GM12878 (cell line): ENCODE results near the gene SYMPK.

ENCODE experiments used
- BCL3 ChIP-seq: IDR thresholded peaks from 2 replicates; pipeline ENCODE4 v1.6.1; 2011; ENCODE audit warnings: borderline replicate concordance, low read depth, mild to moderate bottlenecking, moderate library complexity, low read length; ENCODE audit not compliant: insufficient read depth, poor library complexity, severe bottlenecking
- CTCF ChIP-seq, 3 experiments: IDR thresholded peaks in 2 of 3; conservative IDR thresholded peaks in 1 of 3; 2 replicates each; pipeline ENCODE4 v1.5.1; 2011; ENCODE audit warnings: low read depth in 3 of 3, low read length in 3 of 3, mild to moderate bottlenecking in 3 of 3, control low read depth in 2 of 3, moderate library complexity in 2 of 3, inconsistent platforms in 1 of 3, mixed read lengths in 1 of 3; ENCODE audit not compliant: control insufficient read depth in 2 of 3, insufficient read depth in 1 of 3; ENCODE audit errors: extremely low read depth in 1 of 3
- E2F4 ChIP-seq: IDR thresholded peaks from 2 replicates; pipeline ENCODE4 v1.6.1; 2012; ENCODE audit warnings: low read depth, low read length, improper control_type of control experiment
- EZH2 ChIP-seq: IDR thresholded peaks from 2 replicates; pipeline ENCODE4 v1.6.1; 2012; ENCODE audit warnings: low read depth, mild to moderate bottlenecking, control low read depth, inconsistent platforms, low read length, borderline replicate concordance; ENCODE audit not compliant: control insufficient read depth
- FOXM1 ChIP-seq: IDR thresholded peaks from 2 replicates; pipeline ENCODE4 v1.6.1; 2012; ENCODE audit warnings: low read depth, mild to moderate bottlenecking, inconsistent platforms, low read length, moderate library complexity
- NFXL1 ChIP-seq: fragments of 450-650 bp; IDR thresholded peaks from 2 replicates; pipeline ENCODE4 v1.6.1; 2017; ENCODE audit warnings: antibody characterized with exemption, mild to moderate bottlenecking, borderline replicate concordance
- POLR2A ChIP-seq: IDR thresholded peaks from 2 replicates; pipeline ENCODE4 v1.6.1; 2011; ENCODE audit warnings: low read depth, mild to moderate bottlenecking, low read length
- POLR2AphosphoS5 ChIP-seq: IDR thresholded peaks from 2 replicates; pipeline ENCODE4 v1.6.1; 2011; ENCODE audit warnings: mild to moderate bottlenecking, low read length, inconsistent platforms
- REST ChIP-seq: IDR thresholded peaks from 2 replicates; pipeline ENCODE4 v1.6.1; 2012; ENCODE audit warnings: mild to moderate bottlenecking, low read depth, low read length
- SIX5 ChIP-seq: IDR thresholded peaks from 2 replicates; pipeline ENCODE4 v1.6.1; 2011; ENCODE audit warnings: mild to moderate bottlenecking, low read depth, low read length, moderate library complexity; ENCODE audit not compliant: severe bottlenecking
- TAF1 ChIP-seq: IDR thresholded peaks from 2 replicates; pipeline ENCODE4 v1.6.1; 2011; ENCODE audit warnings: mild to moderate bottlenecking, low read depth, low read length, borderline replicate concordance
- TCF7 ChIP-seq: IDR thresholded peaks from 2 replicates; pipeline ENCODE4 v1.6.1; 2014; ENCODE audit warnings: antibody characterized with exemption, borderline replicate concordance
- USF2 ChIP-seq: IDR thresholded peaks from 2 replicates; pipeline ENCODE4 v1.6.1; 2011; ENCODE audit warnings: low read depth, low read length, improper control_type of control experiment, borderline replicate concordance

- TF ChIP-seq TAF1: no peak
- no peak for TF ChIP-seq CTCF (IDR thresholded peaks at IDR 0.05 in 2 of 3, conservative IDR thresholded peaks at IDR 0.05 in 1 of 3; ENCODE audit: control insufficient read depth in 2 of 3, extremely low read depth in 1 of 3, insufficient read depth in 1 of 3, low read depth in 3 of 3, low read length in 3 of 3)
- TF ChIP-seq POLR2A: peak; percentile 19; the same call in 1 of the 2 replicates
- TF ChIP-seq BCL3: no peak
- TF ChIP-seq USF2: no peak
- no peak for TF ChIP-seq REST
- no peak for TF ChIP-seq FOXM1
- no peak for TF ChIP-seq EZH2
- TF ChIP-seq TCF7: no peak
- no peak for TF ChIP-seq POLR2AphosphoS5
- TF ChIP-seq NFXL1: no peak
- TF ChIP-seq E2F4: no peak
- no peak for TF ChIP-seq SIX5
Observed at GRCh38 chr19:45786533-45786894, 76.4 kb downstream of the SYMPK start.
